Central memory CD4-positive, alpha-beta T cell (primary cell): Measurements from ENCODE around the gene CHMP4A.

ENCODE experiments used
- DNase-seq: peaks from one replicate; pipeline ENCODE4 v3.0.0; 2022
- total RNA-seq, 3 experiments: gene quantifications; one replicate each; lab custom pipeline; 2026; lab: John Stamatoyannopoulos, UW

Gene CHMP4A, protein sequence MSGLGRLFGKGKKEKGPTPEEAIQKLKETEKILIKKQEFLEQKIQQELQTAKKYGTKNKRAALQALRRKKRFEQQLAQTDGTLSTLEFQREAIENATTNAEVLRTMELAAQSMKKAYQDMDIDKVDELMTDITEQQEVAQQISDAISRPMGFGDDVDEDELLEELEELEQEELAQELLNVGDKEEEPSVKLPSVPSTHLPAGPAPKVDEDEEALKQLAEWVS
- total RNA-seq, result 2.7 to 10.2 (median 4.7) reads per million in 3 experiments

DNA sequence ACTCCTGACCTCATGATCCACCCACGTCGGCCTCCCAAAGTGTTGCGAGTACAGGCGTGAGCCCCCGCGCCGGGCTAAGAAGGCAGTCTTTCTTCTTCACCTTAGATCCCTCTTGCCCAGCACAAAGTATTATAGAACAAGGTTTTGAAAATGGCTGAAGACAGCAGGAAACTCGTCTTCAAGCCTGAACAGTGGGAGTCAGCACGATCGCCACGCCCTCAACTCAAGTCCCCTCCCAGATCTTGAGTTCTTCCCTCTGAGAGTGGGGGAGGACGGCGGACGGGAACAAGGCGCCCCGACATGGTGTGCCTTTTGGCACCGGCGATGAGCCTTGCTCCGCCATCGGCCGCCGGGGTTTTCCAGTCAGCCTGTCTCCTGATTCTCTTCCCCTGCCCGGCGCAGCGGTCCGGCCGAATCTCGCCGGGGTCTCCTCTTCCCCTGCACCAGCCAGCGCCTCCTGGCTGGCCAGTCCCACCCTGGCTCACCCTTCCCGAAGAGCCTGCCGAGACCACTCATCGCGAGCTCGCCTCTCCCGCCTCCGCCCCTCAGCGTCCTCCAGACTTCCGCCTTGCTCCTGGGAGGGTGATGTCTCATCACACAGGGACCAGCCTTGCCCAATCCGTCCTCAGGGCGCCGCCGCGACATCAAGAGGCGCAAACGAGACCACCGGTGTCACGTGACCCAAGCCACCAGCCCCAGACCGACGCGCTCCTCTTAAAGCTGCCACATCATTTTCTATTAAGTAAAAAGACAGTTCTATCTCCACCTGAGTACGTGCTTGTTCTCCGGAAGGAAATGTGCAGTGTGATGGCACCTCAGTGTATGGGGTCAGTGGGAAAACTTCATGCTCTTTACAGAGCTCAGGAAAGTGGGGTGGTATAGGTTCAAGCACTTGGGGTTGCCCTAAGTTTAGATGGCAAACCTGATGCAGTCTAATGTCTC, at the start of gene CHMP4A:
Gene CHMP4A, minus strand, starts transcription at position 565 of the 942 bp plus-strand sequence. Its CDS starts 49 bp downstream, at position 516.
- DNase-seq, result peak; percentile 96

DNA sequence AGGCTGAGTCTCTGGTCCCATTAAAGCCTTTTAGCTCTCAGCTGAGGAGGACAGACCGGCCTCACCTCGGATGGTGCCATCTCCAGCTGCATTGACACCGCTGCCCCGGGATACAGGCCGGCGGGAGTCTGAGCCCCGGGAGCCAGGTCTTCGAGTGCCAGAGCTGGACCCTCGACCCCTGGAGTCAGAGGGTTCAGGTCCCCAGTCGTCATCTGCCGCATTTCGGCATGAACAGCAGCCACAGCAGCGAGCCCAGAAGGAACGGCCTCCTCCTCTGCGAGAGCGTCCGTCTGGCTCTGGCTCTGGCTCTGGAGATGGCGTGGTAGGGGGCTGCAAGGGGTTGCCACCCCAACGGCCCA, 48.7 kb upstream of the CHMP4A start:
- DNase-seq, result no peak

DNA sequence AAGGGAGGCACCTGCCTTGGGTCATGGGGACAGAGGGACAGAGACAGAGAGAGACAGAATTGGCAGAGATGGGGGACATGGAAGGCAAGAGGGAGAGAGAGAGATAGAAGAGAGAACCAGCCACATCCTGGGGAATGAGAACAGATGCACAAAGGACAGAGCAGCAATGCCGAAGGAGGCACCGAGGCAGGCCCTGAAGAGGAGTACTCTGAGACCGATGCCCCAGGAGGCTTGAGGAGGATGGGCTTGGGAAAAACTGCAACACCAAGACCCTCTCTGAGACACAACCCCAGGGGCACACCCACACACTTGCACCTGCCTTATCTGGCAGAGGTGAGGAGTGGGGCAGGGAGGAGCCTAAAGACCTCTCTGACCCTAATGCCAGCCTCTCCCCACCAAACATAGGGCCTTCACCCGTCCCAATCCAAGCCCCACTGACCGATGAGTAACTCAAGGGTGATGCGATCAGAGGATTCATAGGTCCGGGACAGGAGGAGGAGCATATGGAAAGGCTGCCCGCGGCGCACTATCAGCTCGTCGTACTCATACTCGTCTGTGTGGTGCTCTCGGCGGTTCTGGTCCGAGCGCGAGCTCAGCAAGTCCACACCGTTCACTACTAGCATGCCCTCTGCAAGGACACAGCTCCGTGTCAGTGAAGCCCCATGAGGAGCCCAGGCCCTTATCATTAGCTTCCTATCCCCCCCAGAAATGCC, 48.1 kb upstream of the CHMP4A start:
- no peak for DNase-seq

DNA sequence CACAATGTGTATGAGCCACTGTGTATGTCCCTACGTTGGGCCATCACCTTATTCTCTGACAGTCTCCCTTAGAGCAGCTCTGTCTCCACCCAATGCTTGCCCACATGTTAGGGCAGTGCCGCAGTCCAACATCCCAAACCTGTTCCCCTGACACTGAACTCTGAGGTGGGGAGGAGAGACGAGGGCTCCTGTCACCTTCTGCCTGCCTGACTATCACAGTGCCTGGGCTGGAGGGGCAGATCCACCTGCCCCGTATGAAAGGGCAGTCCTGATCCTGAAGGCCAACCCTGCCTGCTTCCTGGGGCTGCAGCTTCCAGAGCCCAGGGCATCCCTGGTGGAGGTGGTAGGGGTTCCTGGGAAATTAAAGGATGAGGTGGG, 47.5 kb upstream of the CHMP4A start:
- DNase-seq, result no peak

DNA sequence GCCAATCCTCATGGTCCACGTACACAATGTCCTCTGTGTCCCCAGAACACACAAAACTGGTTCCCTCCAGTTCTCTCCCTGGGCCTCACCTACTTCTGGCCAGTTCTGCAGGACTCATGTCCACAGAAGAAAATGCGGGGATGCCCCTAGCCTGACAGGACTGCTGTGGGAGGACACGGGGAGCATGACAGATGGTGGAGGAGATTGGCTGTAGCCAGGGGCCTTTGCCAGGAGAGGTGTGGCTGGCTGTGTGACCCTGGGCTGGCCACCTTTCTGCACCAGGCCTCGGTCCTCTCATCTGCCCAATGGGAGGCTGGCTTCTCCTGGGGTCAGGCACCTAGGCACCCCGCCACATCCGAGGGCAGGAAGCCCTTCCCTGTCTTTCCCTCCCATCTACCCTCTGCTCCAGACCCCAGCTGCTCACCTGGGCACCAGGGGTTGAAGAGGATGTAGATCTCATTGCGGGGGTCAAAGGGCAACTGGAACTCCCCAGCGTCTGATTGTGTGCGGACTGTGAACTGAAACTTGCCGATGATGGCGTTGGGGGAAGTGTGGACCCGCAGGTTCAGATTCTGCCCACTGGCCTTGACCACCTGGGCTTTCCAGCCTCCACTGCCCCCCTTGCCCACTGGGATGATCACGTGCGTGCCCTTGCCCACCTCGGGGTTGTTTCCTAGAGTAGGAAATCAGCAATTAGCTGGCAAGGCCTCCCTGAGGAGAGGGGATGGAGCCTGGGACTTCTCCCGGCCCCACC, 46.9 kb upstream of the CHMP4A start:
- DNase-seq, result no peak

DNA sequence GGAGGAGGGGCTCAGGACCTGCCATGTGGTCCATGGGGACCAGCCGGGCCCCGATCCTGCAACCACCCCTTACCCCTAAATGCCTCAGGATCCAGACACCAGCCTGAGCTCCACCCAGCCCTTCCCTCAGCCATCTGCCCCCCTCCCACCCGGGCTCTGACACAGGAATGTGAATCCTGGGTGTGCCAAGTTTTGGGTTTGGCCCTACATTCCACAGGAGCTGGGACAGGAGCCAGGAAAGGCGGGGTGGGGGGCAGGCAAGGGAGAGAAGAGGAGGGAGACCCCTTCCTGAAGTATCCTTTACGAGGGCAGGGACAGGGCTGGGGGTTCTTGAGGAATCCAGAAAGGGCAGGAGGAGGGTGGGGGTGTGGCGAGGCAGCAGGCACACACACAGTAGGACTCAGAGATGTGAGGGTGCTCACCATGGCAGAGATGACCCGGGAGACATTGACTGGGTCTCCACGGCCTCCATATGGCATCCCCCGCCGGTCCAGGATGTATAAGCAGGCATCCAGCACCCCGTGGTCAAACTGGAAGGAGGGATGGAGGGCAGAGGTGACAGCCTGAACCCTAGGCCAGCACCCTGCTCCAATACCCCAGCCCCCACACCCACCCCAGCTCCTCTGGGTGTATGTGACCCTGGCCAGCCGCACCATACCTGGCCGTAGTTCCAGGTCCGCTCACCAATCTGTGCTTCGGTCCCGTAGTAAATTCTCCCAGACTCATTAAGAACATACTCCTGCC, 46.2 kb upstream of the CHMP4A start:
- no peak for DNase-seq

DNA sequence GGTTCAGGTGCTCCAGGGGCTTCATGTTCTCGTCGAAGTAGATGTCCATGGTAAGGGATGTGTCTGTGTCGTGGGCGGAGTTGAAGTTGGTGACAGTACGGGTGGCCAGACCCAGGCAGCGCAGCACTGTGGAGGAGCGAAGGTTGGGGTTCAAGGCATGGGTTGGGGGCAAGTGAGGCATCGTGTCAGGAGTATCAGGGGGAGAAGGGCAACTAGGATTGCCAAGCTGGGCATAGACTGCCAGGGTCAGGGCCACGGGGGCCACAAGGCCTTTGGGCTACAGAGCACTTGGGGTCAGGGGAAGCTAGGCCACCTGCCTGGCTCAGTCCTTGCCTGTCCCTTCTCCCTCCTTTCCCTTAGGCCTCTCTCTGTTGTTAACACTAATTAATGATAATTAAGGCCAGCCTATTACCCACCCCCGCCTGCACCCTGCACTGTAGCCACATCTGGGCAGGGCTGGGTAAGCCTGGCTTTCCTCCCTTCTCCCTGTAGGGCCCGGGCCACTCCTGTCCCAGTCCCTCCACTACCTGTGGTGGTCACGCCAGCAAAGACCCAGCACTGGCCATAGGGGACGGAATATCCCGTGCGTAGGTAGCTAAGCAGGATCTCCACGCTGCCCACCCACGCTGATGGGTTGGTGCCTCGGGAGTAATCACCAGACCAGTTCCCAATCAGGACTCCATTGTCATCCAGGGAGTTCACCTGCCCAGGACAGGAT, 45.4 kb upstream of the CHMP4A start:
- no peak for DNase-seq

DNA sequence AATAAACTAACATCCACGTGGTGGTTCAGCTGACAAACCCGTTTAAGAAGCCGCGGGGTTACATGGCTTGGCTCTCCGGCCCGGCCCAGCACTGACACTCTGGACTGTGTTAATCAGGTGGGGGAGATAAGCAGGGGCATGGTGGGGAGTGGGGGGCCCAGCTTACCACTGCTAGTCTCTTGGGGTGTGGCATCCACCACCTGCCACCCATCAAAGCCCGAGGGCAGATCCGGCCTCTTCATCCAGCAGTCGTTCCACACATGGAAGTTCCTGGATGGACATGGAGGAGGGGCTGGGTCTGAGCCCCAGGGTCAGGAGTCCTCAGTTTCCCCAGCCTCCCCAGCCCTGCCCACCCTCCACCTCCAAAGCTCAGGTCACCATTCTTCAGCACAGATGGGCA, 44.8 kb upstream of the CHMP4A start:
- no peak for DNase-seq

DNA sequence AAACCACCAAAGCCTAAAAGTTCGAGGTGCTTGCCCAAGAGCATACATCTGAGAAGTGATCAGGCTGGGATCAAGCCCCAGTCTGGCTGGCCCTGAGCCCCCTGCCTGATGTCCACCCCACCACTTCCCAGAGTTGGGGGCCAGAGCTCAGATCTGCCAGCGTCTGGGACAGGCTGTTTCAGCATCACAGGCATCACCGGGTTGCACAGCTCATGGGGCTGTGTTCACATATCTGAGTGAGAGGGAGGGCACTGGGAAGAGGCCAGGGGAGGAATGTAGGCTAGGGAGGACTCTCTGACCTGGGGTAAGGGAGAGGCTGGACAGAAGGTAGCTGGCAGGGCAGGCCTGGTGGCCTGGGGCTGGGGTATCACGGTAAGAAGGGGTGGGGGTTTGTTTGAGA, 43.7 kb upstream of the CHMP4A start:
- no peak for DNase-seq

DNA sequence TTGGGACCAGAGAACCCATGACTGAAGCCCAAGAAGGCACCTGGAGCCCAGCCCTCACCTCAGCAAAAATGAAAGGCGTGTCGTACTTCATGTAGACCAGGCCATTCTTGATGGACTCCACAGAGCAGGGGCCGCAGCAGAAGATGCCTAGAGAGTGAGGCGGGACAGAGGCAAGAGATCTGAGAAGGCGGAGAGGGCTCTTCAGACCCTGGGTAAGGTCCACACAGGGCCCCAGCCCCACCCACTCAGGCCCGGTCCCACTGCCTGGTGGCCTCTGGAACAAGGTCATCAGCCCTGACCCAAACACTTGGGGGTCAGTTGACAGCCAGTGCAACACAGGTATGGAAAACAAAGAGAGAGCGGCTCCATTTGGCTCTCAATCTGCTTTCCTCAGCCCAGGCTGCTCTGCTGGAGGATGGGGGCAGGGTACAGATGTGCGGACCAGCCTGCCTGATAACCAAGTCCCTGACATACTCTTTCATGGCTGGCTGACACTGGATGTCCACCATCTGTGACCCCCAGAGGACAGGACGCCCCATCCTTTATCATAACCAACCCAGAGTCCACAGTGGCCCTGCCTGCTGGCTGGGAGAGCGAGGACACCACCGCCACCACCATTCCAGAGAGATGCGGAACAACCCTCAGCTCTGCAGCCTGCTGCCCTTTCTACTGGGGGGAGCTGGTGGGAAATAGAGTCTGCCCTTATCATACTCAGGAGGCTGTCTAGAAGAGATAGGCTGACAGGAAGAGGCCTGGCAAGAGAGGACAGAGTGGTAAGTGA, 42.8 kb upstream of the CHMP4A start:
- DNase-seq, result no peak

DNA sequence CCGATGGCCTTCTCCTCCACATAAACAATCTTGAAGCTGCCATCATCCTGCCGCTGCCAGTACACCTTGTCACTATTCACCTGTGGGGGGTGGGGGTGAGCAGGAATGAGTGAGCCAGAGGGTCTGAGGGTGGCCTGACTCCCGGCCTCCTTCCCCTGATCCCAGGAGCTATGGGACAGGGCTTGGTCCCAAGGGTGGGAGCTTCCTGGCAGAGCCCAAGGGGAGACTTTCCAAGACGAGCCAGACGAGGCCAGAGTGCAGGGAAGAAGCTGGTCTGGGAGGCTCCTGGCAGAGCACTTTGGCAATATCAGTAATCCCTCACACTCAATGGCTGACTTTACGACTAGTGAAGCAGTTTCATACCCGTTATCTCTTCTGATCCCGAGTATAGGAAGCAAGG, 42.1 kb upstream of the CHMP4A start:
- no peak for DNase-seq

DNA sequence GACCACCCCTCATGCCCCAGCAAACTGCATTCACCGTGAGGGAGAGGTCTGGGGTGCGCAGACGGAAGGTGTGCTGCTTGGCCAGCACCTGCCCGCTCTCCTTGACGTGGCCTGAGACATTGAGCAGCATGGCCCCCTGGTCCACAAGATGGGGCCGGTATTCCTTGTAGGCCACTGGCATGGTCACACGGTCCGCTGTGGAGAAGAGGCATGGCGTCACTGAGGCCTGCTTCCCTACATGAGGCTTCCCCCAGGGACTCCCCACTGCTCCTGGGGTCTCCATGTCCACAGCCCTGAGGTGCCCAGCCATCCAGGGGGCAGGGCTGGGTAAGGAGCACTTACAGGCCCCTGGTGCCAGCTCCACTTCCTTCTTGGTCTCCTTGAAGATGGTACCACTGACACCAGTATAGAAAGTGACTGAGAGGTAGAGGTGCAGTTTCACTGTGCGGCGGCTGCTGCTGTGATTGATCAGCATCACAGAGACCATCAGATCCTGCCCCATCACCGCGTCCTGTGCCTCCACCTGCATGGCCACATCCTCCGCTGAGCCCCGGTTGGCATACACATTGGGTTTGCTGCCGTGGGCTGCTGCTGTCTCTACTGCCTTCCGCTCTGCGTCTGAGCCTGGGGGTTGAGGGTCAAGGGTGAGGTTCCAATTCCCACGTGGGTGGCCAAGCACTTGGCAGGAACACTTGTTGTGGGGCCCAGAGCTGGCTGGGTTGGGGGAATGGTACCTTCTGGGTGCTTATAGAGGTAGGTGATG, 41.5 kb upstream of the CHMP4A start:
- no peak for DNase-seq

DNA sequence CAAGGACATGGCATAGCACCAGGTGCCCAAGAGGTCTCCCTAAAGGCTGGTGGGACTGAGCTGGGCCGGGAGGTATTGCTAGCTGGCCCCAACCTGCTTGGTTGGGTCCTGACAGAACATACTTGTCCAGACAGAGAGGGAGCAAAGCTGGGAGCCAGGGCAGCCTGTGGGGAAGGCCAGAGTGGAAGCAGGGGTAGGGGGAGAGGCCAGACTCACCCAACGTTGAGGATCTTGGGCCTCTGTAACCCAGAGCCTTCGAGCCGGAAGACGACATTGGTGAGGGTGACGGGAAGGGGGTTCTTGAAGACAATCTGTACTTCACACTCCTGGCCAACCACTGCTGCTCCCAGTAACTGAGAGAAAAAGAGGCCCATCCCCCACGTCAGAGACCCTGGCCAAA, 40.6 kb upstream of the CHMP4A start:
- no peak for DNase-seq

DNA sequence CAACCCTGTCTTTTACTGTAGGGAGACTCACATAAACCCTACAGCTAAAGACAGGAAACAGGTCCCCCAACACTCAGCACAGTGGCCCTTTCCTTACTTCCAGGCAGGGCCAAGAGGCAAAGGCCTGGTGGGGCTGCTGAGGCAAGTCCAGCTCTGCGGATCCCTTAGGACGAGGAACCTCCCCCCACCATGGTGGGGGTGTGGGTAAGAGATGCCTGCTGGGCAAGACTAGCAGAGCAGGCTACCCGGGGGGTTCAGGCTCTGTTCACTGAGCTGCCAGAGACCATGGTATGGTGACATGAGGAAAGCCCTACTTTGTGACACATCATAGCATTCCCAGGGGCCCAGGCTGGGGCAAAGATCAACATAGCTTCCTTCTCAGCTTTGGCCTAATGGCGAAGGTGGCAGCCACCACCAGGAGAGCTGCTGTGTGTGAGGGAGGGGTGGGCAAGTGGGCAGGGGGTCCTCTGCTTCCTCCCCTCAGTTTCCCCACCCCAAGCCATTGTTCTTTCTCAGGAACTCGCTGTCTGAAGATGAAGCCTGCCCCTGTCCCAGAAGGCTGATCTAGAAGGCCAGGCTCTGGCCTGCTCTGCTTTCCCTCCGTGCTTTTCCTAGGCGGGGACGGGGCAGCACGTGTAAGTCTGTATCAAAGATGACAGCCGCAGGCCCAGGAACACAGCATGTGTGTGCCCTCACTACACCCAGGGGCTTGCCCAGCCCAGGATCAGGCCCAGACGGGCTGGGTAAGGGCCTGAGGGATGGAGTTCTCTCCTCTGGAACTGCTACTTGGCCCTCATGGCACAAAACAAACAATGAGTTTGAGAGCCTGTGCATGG, 39.2 kb upstream of the CHMP4A start:
- DNase-seq, result no peak

DNA sequence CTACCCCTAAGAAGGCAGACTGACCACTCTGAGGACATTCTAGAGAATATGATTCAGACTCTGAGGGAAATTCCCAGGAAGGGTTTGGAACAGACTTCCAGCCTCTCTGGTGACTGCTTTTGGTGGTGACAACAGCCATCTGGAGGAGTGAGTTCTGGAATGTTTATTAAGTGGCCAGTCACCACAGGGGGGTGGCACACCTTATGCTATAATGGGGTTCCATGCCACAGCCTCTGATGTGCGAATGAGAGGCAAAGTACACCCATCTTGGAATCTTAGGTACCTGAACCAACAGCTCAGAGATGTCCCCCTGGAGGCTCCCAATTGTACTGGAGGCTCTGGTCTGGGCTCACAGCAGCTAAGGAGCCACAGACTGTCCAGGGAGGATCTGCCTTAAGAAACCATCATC, 38.6 kb upstream of the CHMP4A start:
- DNase-seq, result no peak

DNA sequence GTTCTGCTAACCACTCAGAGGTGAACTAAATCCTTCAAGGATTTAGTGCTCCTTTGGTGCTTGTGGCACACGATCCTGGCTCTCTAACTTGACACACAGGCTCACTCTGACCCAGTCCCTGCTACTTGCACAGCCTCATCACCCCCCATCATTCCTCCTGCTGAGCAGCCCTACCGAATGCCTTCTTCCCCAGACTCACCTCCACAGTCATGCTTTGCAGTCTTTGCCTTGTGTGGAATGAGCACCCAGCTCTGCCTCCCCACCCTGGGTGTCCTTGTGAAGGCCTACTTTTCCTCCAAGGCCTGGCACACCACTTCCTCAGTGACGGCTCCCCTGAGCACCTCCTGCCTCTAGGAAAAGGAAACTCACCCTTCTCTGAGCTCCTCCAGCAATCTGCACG, 37.1 kb upstream of the CHMP4A start:
- DNase-seq, result no peak

DNA sequence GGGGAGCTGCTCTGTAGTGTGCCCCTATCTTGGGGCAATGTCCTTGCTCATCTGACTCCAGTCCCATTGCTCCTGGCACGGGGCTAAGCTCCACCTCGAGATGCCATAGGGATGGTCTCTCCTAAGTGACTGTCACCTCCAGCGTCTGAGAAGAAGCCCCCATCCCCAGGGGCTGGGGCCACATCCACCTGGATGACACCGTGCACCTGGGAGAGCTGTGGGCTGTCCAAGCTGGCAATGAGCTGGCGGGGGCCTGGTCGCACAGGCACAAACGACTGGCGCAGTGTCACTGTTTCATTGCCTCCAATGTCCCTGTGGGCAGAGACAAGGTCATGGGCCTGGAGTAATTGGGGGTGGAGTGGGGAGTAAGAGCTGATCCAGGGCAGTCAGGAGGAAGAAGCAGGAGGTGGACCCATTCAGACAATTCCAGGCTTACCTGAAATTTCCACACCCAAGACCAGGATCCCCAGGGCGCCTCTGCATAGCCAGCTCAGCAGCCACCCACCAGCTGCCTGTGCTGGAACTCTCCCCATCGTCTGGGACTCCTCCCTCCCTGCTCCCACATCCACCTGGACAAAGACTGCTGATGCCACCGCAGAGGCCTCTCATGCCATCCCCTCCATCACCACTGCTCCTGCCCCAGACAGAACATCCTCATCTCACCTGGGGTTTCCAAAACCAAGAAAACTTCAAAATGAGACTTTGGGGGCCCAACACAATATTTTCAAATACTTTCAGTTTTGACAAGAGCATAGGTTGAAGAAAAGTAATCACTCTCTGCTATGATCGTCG, 36.1 kb upstream of the CHMP4A start:
- DNase-seq, result no peak

DNA sequence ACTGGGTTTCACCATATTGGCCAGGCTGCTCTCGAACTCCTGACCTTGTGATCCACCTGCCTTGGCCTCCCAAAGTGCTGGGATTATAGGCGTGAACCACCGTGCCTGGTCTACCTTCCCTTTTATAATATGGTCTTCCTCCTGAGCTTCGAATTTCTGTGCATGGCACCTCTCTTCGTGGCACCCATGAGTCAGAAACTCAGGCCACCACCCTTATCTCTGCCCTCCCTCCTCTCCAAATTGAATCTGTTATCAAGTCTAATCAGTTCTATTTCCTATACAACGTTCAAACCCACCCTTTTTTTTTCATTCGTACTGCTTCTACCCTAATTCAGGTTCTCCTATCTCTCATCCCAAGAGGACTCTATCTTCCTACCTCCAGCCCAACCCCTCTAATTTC, 34.1 kb upstream of the CHMP4A start:
- no peak for DNase-seq
